Skin of body (tissue), 2 donors: ENCODE measurements around the gene FHIT. TPM values are rescaled to one million over a fixed set of nuclear protein-coding genes. Genes with fewer than 3 reads are reported as not detected.
A peak's percentile ranks its signal among the peaks of the same experiment; 100 is the strongest.

ENCODE experiments used
- DNase-seq: peaks from one replicate; lab custom pipeline; 2025; lab: John Stamatoyannopoulos, UW
- total RNA-seq: library from RNA; depleted of rRNA; stranded (reverse); fragments of >200 nt; gene quantifications from one replicate; pipeline ENCODE4 v1.2.3, GENCODE V29; 2014

The FHIT gene
- total RNA-seq, 1 donor from 2014 or later: 8.9 TPM

GRCh38 chr3:60636846-60637245, 614.4 kb downstream of the FHIT start:
- DNase-seq: no peak

DNA sequence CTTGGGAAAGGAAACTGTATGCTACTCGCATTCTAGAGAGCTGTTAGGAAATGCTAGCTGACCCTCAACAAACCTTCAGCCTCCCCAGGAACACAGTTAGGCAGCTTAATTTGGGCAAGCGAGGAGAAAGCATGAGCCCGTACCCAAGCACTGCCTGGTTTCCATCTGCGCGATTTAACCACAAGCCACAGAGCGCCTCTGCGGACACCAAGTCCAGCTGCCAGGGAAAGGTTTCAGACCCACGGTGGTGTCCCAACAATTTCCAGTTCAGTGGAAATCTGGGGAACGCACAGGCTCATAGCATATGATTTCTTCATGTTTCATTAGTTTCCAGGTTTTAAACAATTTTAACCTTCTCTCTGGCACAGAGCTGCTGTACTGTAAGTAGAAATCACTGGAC, 617.6 kb downstream of the FHIT start:
- no peak for DNase-seq

GRCh38 chr3:60631509-60631908, 619.7 kb downstream of the FHIT start:
- DNase-seq: no peak

DNA sequence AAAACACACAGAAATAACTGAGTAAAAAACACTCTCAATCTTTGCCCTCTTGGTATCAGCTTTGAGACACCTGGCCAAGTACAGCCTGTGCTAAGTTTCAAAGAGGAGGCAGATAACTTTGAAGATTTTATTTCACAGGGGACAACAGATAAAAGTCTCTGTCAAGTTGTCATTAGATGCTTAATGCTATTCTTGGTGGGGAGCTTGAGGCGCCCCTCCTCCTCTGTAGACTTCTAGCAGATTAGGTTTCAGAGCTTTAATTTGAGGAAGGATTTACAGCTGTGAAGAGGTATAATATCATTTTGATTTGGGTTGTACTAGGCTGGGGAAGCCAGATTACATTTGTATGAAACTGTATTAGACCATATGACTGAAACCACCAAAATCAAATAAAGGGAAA, 620.3 kb downstream of the FHIT start:
- no peak for DNase-seq

GRCh38 chr3:60629816-60630215, 621.4 kb downstream of the FHIT start:
- no peak for DNase-seq

- no peak for DNase-seq
Observed at GRCh38 chr3:60622349-60622748, 628.9 kb downstream of the FHIT start.

- DNase-seq: no peak
Observed at GRCh38 chr3:60617188-60617587, 634.1 kb downstream of the FHIT start.

- no peak for DNase-seq
Observed at GRCh38 chr3:60613769-60614303, 637.4 kb downstream of the FHIT start.

DNA sequence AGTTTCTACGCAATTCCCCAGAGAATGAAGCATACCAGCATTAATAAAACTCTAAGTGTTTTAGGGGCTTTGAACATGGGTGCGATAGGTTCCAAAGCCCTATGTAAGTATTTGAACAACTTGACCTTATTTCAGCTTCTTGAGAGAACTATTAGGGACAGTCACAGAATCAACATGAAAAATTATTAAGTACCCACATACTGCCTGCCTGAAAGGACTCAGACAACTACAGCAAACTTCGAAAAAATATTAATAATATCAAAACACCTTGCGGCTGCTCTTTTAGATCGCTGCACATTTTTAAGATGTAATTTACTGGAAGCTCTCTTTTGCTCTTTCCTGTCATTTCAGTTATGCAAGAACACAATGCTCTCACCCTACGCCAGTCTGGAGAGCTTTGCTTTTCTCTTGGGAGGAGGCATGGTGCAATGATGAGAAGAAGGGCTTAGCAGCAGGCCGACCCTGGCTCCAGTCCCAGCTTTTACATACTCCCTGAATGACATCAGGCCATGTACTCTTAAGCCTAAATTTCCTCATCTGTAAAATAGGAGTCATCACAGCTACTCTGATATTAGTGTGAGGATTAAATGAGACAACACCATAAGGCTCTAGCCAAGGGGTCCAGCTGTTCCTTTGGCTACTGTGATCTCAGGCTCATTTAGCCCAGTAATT, 640.7 kb downstream of the FHIT start:
- DNase-seq: peak; percentile 5

- DNase-seq: no peak
Observed at GRCh38 chr3:60609446-60609845, 641.8 kb downstream of the FHIT start.

GRCh38 chr3:60603860-60604259, 647.4 kb downstream of the FHIT start:
- DNase-seq: no peak

- no peak for DNase-seq
Observed at GRCh38 chr3:60600848-60601247, 650.4 kb downstream of the FHIT start.

GRCh38 chr3:60599586-60599985, 651.7 kb downstream of the FHIT start:
- DNase-seq: peak; percentile 16

DNA sequence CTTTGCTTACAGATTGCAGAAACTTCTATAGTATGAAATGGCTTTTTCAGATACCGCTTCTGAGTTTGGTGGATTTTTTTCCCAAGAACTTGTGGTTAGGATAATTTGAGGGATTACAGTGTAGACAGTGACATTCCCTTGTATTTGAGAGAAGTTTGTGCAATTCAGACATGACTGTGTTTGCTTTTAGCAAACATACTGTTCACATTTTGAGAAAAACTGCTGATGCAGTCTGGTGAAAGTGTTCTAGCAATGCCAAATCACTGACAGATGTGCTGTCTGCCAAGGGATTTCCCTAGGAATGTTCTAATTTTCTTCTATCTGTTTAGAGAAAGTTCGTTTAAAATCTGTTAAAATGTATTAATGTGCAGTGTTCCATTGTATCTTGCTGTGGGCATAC, 652.6 kb downstream of the FHIT start:
- peak; percentile 73 for DNase-seq

DNA sequence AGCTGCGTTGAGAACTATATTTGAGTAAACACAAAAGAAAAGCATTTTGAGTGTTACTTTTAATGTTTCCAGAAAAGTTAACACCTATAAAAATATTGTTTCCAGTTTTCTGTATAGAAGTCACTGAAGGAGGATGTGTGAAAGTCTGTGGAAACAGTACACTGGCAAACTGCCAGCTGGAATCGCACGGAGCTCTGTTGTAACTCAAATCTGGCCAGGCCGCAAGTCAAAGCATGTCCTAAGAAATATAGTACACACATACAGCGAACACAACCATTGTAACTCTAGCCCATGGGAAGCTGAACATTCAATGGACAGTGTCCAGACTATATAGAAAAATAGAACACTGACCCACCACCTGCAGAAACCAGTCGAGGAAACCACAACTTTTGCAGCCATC, 657.2 kb downstream of the FHIT start:
- DNase-seq: peak; percentile 75

DNA sequence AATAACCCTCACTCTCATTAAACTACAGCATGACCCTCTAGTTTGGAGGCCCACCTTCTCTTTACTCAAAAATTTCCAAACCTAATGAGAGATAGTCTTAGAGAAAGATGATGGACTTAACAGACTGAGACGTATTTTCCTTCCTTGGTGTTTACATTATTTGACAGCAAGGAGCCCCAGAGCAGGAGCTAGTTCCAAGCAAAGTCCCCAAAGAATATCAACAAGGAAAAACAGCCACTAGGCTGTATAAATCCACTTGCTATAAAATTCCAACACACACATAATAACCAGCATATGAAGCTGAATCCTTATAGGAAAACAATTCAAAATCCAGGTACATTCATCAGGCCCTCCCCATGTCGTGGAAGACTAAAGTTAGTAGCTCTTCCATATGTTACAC, 660.0 kb downstream of the FHIT start:
- DNase-seq: no peak

GRCh38 chr3:60588806-60589205, 662.4 kb downstream of the FHIT start:
- DNase-seq: no peak

DNA sequence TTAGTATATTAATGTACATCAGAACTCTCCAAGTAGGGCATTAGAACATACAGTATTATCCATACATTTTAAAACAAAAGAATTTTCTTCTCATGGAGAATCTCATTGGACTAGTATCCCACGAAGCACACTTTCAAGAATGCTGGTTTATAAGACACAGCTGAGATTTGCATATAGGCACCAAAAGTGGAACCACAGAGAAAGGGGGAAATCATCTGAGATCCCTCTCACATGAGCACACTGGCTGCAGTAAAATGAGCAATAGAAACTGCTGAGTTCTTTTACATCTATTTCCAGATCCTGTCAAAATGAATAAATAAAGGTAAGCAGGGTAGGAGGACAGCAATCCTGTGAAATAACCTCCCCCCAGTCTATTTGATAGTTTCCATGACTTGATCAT, 665.3 kb downstream of the FHIT start:
- DNase-seq: no peak

DNA sequence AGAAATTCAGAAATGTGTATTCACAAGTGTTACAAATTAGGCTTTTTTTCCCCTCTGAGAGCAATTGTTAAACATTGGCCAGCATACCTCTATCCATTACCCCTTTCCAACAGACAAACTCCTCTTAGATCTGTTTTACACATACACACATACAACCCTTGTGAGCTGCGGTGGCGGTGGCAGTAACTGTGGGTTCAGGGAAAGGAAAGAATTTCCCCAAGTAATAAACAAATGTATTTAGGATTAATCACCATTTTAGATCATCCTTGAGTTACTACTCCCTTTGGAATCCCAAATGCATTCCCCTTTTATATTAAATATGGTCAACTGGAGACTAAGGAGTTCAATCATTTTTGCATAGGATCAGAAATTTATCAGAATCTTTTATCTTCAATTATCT, 667.0 kb downstream of the FHIT start:
- no peak for DNase-seq

GRCh38 chr3:60582288-60582687, 669.0 kb downstream of the FHIT start:
- peak; percentile 44 for DNase-seq

DNA sequence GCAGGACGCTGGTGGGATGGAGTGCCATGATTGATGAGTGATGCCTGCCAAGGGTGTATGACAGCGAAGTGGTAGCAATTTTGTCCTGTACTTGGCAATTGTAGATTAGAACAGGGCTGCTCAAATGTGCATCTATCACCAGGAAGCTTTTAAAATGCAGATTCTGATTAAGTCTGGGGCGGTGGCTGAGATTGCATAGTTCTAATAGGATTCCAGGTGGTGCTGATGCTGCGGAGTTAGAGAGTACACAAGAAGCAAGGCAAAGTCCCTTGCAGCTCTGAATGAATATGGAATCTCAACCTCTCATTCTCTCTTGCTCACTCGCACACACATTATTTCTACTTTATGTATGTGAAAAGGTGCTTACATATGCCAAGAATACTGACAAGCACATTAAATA, 670.4 kb downstream of the FHIT start:
- DNase-seq: no peak

- DNase-seq: no peak
Observed at GRCh38 chr3:60579734-60580133, 671.5 kb downstream of the FHIT start.

- DNase-seq: no peak
Observed at GRCh38 chr3:60578936-60579335, 672.3 kb downstream of the FHIT start.

DNA sequence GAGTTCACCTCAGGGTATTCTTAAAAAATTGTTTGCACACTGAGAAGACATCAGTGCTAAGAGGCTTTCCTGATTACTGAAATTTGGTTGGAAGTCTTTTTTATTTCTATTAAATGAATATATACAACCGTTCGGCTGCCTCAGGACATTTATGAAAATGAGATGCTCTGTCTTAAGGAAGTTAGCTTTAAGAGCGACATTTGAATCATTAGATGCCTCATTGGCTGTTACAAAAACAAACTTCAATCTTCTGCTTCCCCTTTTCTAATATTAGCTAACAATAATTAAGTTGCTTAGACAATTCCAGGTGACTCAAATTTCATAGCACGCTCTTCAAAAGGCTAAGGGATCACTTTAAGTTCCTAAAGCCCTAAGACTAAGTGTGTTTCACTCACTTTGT, 673.7 kb downstream of the FHIT start:
- no peak for DNase-seq
